Measurements from ENCODE around the gene RASAL2.
"Not testable (repeated sequence)": the region's sequence is repeated elsewhere in the genome, so short reads cannot be mapped to it uniquely, and the experiment has no call there.

DNA sequence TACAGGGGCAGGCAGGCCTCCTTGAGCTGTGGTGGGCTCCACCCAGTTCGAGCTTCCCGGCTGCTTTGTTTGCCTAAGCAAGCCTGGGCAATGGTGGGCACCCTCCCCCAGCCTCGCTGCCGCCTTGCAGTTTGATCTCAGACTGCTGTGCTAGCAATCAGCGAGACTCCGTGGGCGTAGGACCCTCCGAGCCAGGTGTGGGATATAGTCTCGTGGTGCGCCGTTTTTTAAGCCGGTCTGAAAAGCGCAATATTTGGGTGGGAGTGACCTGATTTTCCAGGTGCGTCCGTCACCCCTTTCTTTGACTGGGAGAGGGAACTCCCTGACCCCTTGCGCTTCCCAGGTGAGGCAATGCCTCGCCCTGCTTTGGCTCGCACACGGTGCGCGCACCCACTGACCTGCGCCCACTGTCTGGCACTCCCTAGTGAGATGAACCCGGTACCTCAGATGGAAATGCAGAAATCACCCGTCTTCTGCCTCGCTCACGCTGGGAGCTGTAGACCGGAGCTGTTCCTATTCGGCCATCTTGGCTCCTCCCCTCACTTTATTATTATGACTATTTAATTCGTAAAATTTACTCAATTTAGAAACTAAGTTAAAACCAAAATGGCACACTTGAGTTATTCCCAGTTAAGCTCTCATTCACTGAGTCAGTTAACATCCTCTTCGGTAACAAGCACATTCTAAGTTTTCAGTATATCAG, 226.5 kb downstream of the RASAL2 start:
- not testable (repeated sequence) for TF ChIP-seq MEF2A (IDR thresholded peaks at IDR 0.05; ENCODE audit: control insufficient read depth, low read depth, low read length); SIN3A (IDR thresholded peaks at IDR 0.05; ENCODE audit: borderline replicate concordance in 2 of 2, control insufficient read depth in 1 of 2, low read depth in 2 of 2, low read length in 2 of 2); CBX8 (IDR thresholded peaks at IDR 0.05; ENCODE audit: borderline replicate concordance, extremely low read depth, low read depth, low read length, poor library complexity, severe bottlenecking)

All from K562 (cell line).